Ascending aorta (tissue), 2 donors: ENCODE data around the gene PRTN3. TPM values are rescaled to one million over a fixed set of nuclear protein-coding genes. Genes with fewer than 3 reads are reported as not detected.
A peak's percentile ranks its signal among the peaks of the same experiment; 100 is the strongest.
"Not testable (repeated sequence)": the region's sequence is repeated elsewhere in the genome, so short reads cannot be mapped to it uniquely, and the experiment has no call there.

Source experiments
- DNase-seq, 2 donors: peaks; one replicate each; pipeline ENCODE4 v3.0.0-alpha.2; 2019; ENCODE audit warnings: low spot score in 2 of 2
- H3K27ac ChIP-seq, 2 donors: fragments of 200-600 bp; sonication (generic); one replicate each; pipeline ENCODE4 v1.5.1; 2016 to 2017; ENCODE audit warnings: mild to moderate bottlenecking in 1 of 2
- H3K27me3 ChIP-seq: fragments of 200-600 bp; sonication (generic); one replicate; pipeline ENCODE4 v1.5.1; 2017
- H3K36me3 ChIP-seq, 2 donors: fragments of 200-600 bp; sonication (generic); one replicate each; pipeline ENCODE4 v1.5.1; 2016
- H3K4me1 ChIP-seq, 2 donors: fragments of 200-600 bp; sonication (generic); one replicate each; pipeline ENCODE4 v1.5.1; 2016 to 2017; ENCODE audit warnings: mild to moderate bottlenecking in 1 of 2
- H3K4me3 ChIP-seq, 2 donors: fragments of 200-600 bp; sonication (generic); one replicate each; pipeline ENCODE4 v1.5.1; 2016 to 2017; ENCODE audit warnings: mild to moderate bottlenecking in 1 of 2
- H3K9me3 ChIP-seq, 2 donors: fragments of 200-600 bp; sonication (generic); one replicate each; pipeline ENCODE4 v1.5.1; 2016
- intact Hi-C: fragments of 100-400 bp; cut with DNase I; formaldehyde crosslinking; loops from one replicate; pipeline ENCODE4 v1.15.1; 2023
- total RNA-seq: library from RNA; depleted of rRNA; stranded (reverse); fragments of >200 nt; gene quantifications from one replicate; pipeline ENCODE4 v1.1.0, GENCODE V29; 2016
- TF ChIP-seq, protein P1 (sequence below), 3 experiments: fragments of 200-600 bp in 2 of 3; fragments of 450-650 bp in 1 of 3; sonication (generic) in 2 of 3; IDR thresholded peaks; one replicate each; pipeline ENCODE4 v1.5.1; 2016 to 2019; ENCODE audit warnings: antibody characterized with exemption in 3 of 3, mild to moderate bottlenecking in 1 of 3, moderate library complexity in 1 of 3

Gene PRTN3
- total RNA-seq, 1 donor from 2014 or later, result not detected

DNA sequence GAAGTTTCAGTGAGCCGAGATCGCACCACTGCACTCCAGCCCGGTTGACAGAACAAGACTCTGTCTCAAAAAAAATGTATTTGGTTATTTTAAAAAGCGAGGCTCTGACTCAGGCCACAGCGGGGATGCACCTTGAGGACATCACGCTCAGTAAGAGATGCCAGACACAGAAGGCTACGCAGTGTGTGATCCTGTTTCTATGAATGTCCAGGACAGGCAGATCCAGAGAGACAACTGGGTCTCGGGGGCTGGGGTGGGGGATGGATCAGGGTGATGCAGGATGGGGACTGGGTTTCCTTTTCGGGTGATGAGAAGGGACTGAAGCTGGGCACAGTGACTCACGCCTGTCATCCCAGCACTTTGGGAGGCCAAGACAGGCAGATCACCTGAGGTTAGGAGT is 46.8 kb downstream of the PRTN3 start:
- peaks cover 46 to 56% of the 10 kb centered on the region in 2 donors for H3K36me3 ChIP-seq
- intact Hi-C loops, result no loop called here
- DNase-seq, result no peak

DNA sequence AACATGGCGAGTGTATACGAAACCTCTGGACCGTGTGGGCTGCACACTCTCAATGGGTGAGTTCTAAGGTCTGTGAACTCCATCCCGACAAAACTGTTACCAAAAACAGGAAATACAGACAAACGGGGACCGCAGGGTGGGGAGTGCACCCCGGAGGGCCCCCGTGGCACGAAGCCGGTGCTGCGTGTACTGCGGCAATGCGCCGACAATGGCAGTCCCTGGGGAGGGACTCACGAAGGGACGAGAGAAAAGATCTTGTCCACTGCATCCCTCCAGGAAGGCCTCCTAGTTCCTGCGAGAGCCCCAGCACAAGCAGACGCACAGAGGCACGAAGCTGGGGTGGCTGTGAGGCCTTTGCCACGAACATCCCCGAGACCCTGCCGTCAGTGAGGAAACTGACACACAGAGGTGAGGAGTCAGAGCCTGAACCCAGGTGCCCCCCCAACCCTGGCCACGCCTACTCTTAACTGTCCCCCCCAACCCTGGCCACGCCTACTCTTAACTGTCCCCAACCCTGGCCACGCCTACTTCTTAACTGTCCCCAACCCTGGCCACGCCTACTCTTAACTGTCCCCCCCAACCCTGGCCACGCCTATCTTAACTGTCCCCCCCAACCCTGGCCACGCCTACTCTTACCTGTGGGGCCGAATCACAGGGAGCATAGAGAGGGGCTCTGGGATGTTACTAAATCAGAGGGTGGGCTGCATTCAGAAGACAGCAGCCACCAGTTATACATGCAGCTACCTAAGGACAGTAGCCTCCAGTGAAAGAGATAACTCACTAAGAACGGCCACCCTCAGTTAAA is 48.0 kb downstream of the PRTN3 start:
- H3K36me3 ChIP-seq, result peaks cover 42 to 45% of the 10 kb centered on the region in 2 donors
- no peak for DNase-seq

More for the DNA sequence above, 46.8 kb downstream of the PRTN3 start:
- Histone ChIP-seq H3K9me3 (no peaks in the 10 kb centered on the region), H3K4me3 (no peak overlapping the region), H3K4me1 (peaks cover 4 to 6% of the 10 kb centered on the region in 2 donors), H3K27me3 (no peaks in the 10 kb centered on the region), H3K27ac (no peak overlapping the region)
- TF ChIP-seq, protein P1, sequence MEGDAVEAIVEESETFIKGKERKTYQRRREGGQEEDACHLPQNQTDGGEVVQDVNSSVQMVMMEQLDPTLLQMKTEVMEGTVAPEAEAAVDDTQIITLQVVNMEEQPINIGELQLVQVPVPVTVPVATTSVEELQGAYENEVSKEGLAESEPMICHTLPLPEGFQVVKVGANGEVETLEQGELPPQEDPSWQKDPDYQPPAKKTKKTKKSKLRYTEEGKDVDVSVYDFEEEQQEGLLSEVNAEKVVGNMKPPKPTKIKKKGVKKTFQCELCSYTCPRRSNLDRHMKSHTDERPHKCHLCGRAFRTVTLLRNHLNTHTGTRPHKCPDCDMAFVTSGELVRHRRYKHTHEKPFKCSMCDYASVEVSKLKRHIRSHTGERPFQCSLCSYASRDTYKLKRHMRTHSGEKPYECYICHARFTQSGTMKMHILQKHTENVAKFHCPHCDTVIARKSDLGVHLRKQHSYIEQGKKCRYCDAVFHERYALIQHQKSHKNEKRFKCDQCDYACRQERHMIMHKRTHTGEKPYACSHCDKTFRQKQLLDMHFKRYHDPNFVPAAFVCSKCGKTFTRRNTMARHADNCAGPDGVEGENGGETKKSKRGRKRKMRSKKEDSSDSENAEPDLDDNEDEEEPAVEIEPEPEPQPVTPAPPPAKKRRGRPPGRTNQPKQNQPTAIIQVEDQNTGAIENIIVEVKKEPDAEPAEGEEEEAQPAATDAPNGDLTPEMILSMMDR (IDR thresholded peaks at IDR 0.05), result no peak

DNA sequence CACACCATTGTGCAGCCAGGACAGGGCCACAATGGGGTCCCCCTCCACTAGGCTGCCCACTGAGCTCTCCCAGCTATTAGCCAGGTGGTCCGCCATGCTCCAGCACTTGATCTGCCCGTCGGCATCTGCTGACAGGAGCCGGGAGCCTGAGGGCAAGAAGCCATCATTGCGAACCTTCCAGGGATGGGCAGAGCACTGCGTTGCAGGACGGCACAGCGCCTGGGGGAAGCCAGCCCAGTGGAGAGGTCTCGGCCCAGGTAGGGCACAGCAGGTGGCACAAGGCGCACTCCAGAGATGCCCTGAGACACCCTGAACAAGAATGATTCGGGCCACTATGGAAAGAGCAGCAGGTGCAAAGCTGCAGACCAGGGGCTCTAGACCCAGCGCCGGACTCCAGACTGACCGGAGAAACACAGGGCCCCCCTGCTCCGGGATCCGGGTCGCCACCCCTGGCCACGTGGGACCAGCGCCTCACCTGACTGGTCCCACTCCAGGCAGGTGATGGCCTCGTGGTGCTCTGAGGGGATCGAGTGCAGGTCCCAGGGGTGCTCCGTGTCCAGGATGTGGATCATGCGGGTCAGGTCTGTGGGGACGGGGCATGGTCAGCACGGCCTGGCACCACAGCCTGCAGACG is 49.0 kb downstream of the PRTN3 start:
- intact Hi-C loops, result no loop called here

More for the DNA sequence above, 48.0 kb downstream of the PRTN3 start:
- intact Hi-C loops, result no loop called here
- Histone ChIP-seq H3K27ac (no peak overlapping the region), H3K4me3 (no peak overlapping the region), H3K4me1 (peaks cover 4 to 6% of the 10 kb centered on the region in 2 donors), H3K27me3 (no peaks in the 10 kb centered on the region), H3K9me3 (no peaks in the 10 kb centered on the region)
- TF ChIP-seq, protein P1 (IDR thresholded peaks at IDR 0.05), result no peak

DNA sequence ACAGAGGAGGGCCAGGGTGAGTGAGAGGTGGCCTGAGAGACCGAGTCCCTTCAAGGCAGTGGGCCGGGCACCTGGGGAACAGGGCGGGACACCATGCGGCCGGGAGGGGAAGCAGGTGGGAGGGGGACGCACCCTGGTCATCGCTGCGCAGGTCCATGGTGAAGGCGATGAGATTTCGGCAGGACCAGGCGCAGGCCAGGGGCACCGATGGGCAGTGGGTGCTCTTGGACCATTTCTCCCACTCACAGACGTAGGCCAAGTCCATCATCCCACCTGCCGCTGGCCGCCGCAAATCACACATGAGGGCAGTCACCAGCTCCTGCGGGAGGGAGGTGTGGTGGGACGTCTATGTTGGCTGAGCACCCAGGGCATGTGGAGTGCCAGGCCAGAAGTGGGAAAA is 50.0 kb downstream of the PRTN3 start:
- Histone ChIP-seq H3K27me3 (no peaks in the 10 kb centered on the region), H3K27ac (no peak overlapping the region), H3K4me3 (no peak overlapping the region), H3K9me3 (no peaks in the 10 kb centered on the region), H3K36me3 (peaks cover 25 to 27% of the 10 kb centered on the region in 2 donors), H3K4me1 (peaks cover 4 to 6% of the 10 kb centered on the region in 2 donors)
- TF ChIP-seq, protein P1 (IDR thresholded peaks at IDR 0.05), result no peak
- no peak for DNase-seq
- intact Hi-C loops, result no loop called here

More for the DNA sequence above, 49.0 kb downstream of the PRTN3 start:
- Histone ChIP-seq H3K4me3 (no peak overlapping the region), H3K27me3 (no peaks in the 10 kb centered on the region), H3K9me3 (no peaks in the 10 kb centered on the region), H3K36me3 (peaks cover 35 to 36% of the 10 kb centered on the region in 2 donors), H3K27ac (no peak overlapping the region), H3K4me1 (peaks cover 4 to 6% of the 10 kb centered on the region in 2 donors)
- TF ChIP-seq, protein P1 (IDR thresholded peaks at IDR 0.05), result no peak
- no peak for DNase-seq

DNA sequence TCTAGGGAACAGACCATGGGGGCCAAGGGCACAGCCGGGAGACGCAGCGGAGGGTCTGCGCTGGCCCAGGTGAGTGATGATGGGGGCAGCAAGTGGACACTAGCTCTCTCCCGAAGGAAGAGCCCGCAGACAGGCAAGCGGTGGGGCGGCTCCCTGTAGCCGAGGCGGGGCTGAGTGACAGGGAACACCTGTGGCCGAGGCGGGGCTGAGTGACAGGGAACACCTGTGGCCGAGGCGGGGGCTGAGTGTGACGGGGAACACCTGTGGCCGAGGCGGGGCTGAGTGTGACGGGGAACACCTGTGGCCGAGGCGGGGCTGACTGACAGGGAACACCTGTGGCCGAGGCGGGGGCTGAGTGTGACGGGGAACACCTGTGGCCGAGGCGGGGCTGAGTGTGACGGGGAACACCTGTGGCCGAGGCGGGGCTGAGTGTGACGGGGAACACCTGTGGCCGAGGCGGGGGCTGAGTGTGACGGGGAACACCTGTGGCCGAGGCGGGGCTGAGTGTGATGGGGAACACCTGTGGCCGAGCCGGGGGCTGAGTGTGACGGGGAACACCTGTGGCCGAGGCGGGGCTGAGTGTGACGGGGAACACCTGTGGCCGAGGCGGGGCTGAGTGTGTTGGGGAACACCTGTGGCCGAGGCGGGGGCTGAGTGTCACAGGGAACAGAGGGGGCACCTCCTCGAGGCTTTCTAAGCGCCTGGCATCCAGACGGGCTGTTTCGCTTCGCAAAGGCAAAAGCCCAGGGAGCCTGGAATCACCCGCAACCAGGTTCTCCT is 50.8 kb downstream of the PRTN3 start:
- not testable (repeated sequence) for H3K9me3 ChIP-seq, DNase-seq, H3K4me1 ChIP-seq, H3K27me3 ChIP-seq
- peak overlapping the region; percentile 82 to 87 for H3K27ac ChIP-seq
- peak overlapping the region; percentile 75 to 99 for H3K4me3 ChIP-seq
- H3K36me3 ChIP-seq, result peaks cover 18 to 24% of the 10 kb centered on the region in 2 donors
- intact Hi-C loops, result loop anchor here (2.0 kb wide), 1 partner anchor 23 kb away; no protein-coding TSS in a partner anchor
